Measurements from ENCODE around the gene CAP2.

CAP2 gene

GRCh38 chr6:17355404-17355774 lies 38.0 kb upstream of the CAP2 start:
- TF ChIP-seq YY1 (IDR thresholded peaks at IDR 0.05; ENCODE audit: insufficient read depth, insufficient read length): no peak
- no peak for TF ChIP-seq SUZ12 (IDR thresholded peaks at IDR 0.05; ENCODE audit: extremely low read depth, insufficient read depth, insufficient read length)
- no peak for TF ChIP-seq ZNF274 (IDR thresholded peaks at IDR 0.05; ENCODE audit: low read depth, low read length)
- no peak overlapping the region for H3K9ac ChIP-seq (ENCODE audit: insufficient read length, low read depth)
- no peaks in the 10 kb centered on the region for H3K36me3 ChIP-seq (ENCODE audit: insufficient read depth, insufficient read length, low read length)
- no peak for DNase-seq (ENCODE audit: low read depth, low spot score)
- no peaks in the 10 kb centered on the region for H3K4me1 ChIP-seq (ENCODE audit: insufficient read depth, insufficient read length)
- H3K27me3 ChIP-seq (ENCODE audit: insufficient read depth, insufficient read length): no peaks in the 10 kb centered on the region
- no peak overlapping the region for H3K4me3 ChIP-seq (ENCODE audit: insufficient read length, low read depth)
- no peaks in the 10 kb centered on the region for H3K9me3 ChIP-seq (ENCODE audit: insufficient read depth, low read length)

GRCh38 chr6:17358515-17358914 lies 34.9 kb upstream of the CAP2 start:
- no peaks in the 10 kb centered on the region for H3K27me3 ChIP-seq (ENCODE audit: insufficient read depth, insufficient read length)
- no peak for DNase-seq (ENCODE audit: low read depth, low spot score)
- H3K4me3 ChIP-seq (ENCODE audit: insufficient read length, low read depth): no peak overlapping the region
- H3K9me3 ChIP-seq (ENCODE audit: insufficient read depth, low read length): no peaks in the 10 kb centered on the region
- no peaks in the 10 kb centered on the region for H3K36me3 ChIP-seq (ENCODE audit: insufficient read depth, insufficient read length, low read length)
- TF ChIP-seq ZNF274 (IDR thresholded peaks at IDR 0.05; ENCODE audit: low read depth, low read length) (no peak), YY1 (IDR thresholded peaks at IDR 0.05; ENCODE audit: insufficient read depth, insufficient read length) (no peak), SUZ12 (IDR thresholded peaks at IDR 0.05; ENCODE audit: extremely low read depth, insufficient read depth, insufficient read length) (no peak)
- H3K9ac ChIP-seq (ENCODE audit: insufficient read length, low read depth): no peak overlapping the region
- no peaks in the 10 kb centered on the region for H3K4me1 ChIP-seq (ENCODE audit: insufficient read depth, insufficient read length)

- Histone ChIP-seq H3K4me1 (ENCODE audit: insufficient read depth, insufficient read length) (no peaks in the 10 kb centered on the region), H3K36me3 (ENCODE audit: insufficient read depth, insufficient read length, low read length) (no peaks in the 10 kb centered on the region), H3K27me3 (ENCODE audit: insufficient read depth, insufficient read length) (no peaks in the 10 kb centered on the region), H3K9ac (ENCODE audit: insufficient read length, low read depth) (no peak overlapping the region), H3K4me3 (ENCODE audit: insufficient read length, low read depth) (no peak overlapping the region), H3K9me3 (ENCODE audit: insufficient read depth, low read length) (no peaks in the 10 kb centered on the region)
- TF ChIP-seq ZNF274 (IDR thresholded peaks at IDR 0.05; ENCODE audit: low read depth, low read length): no peak
- TF ChIP-seq YY1 (IDR thresholded peaks at IDR 0.05; ENCODE audit: insufficient read depth, insufficient read length): no peak
- no peak for TF ChIP-seq SUZ12 (IDR thresholded peaks at IDR 0.05; ENCODE audit: extremely low read depth, insufficient read depth, insufficient read length)
- no peak for DNase-seq (ENCODE audit: low read depth, low spot score)
Observed at GRCh38 chr6:17360564-17360963, 32.8 kb upstream of the CAP2 start.

GRCh38 chr6:17361013-17361412 lies 32.4 kb upstream of the CAP2 start:
- Histone ChIP-seq H3K27me3 (ENCODE audit: insufficient read depth, insufficient read length) (no peaks in the 10 kb centered on the region), H3K9ac (ENCODE audit: insufficient read length, low read depth) (no peak overlapping the region), H3K4me3 (ENCODE audit: insufficient read length, low read depth) (no peak overlapping the region), H3K36me3 (ENCODE audit: insufficient read depth, insufficient read length, low read length) (no peaks in the 10 kb centered on the region), H3K9me3 (ENCODE audit: insufficient read depth, low read length) (no peaks in the 10 kb centered on the region), H3K4me1 (ENCODE audit: insufficient read depth, insufficient read length) (no peaks in the 10 kb centered on the region)
- no peak for DNase-seq (ENCODE audit: low read depth, low spot score)
- TF ChIP-seq ZNF274 (IDR thresholded peaks at IDR 0.05; ENCODE audit: low read depth, low read length) (no peak), YY1 (IDR thresholded peaks at IDR 0.05; ENCODE audit: insufficient read depth, insufficient read length) (no peak), SUZ12 (IDR thresholded peaks at IDR 0.05; ENCODE audit: extremely low read depth, insufficient read depth, insufficient read length) (no peak)

GRCh38 chr6:17365961-17366360 lies 27.4 kb upstream of the CAP2 start:
- H3K9ac ChIP-seq (ENCODE audit: insufficient read length, low read depth): no peak overlapping the region
- no peaks in the 10 kb centered on the region for H3K36me3 ChIP-seq (ENCODE audit: insufficient read depth, insufficient read length, low read length)
- H3K4me1 ChIP-seq (ENCODE audit: insufficient read depth, insufficient read length): no peaks in the 10 kb centered on the region
- H3K4me3 ChIP-seq (ENCODE audit: insufficient read length, low read depth): no peak overlapping the region
- TF ChIP-seq SUZ12 (IDR thresholded peaks at IDR 0.05; ENCODE audit: extremely low read depth, insufficient read depth, insufficient read length): no peak
- no peak for TF ChIP-seq YY1 (IDR thresholded peaks at IDR 0.05; ENCODE audit: insufficient read depth, insufficient read length)
- TF ChIP-seq ZNF274 (IDR thresholded peaks at IDR 0.05; ENCODE audit: low read depth, low read length): no peak
- no peak for DNase-seq (ENCODE audit: low read depth, low spot score)
- peaks cover 16% of the 10 kb centered on the region; the same call in 1 of the 2 replicates for H3K9me3 ChIP-seq (ENCODE audit: insufficient read depth, low read length)
- no peaks in the 10 kb centered on the region for H3K27me3 ChIP-seq (ENCODE audit: insufficient read depth, insufficient read length)

GRCh38 chr6:17367868-17368267 lies 25.5 kb upstream of the CAP2 start:
- TF ChIP-seq ZNF274 (IDR thresholded peaks at IDR 0.05; ENCODE audit: low read depth, low read length) (no peak), YY1 (IDR thresholded peaks at IDR 0.05; ENCODE audit: insufficient read depth, insufficient read length) (no peak), SUZ12 (IDR thresholded peaks at IDR 0.05; ENCODE audit: extremely low read depth, insufficient read depth, insufficient read length) (no peak)
- DNase-seq (ENCODE audit: low read depth, low spot score): no peak
- no peak overlapping the region for H3K4me3 ChIP-seq (ENCODE audit: insufficient read length, low read depth)
- H3K9me3 ChIP-seq (ENCODE audit: insufficient read depth, low read length): peaks cover 16% of the 10 kb centered on the region; the same call in 1 of the 2 replicates
- no peaks in the 10 kb centered on the region for H3K4me1 ChIP-seq (ENCODE audit: insufficient read depth, insufficient read length)
- no peaks in the 10 kb centered on the region for H3K27me3 ChIP-seq (ENCODE audit: insufficient read depth, insufficient read length)
- no peak overlapping the region for H3K9ac ChIP-seq (ENCODE audit: insufficient read length, low read depth)
- H3K36me3 ChIP-seq (ENCODE audit: insufficient read depth, insufficient read length, low read length): no peaks in the 10 kb centered on the region

- no peak for DNase-seq (ENCODE audit: low read depth, low spot score)
- H3K9me3 ChIP-seq (ENCODE audit: insufficient read depth, low read length): no peaks in the 10 kb centered on the region
- TF ChIP-seq YY1 (IDR thresholded peaks at IDR 0.05; ENCODE audit: insufficient read depth, insufficient read length) (no peak), ZNF274 (IDR thresholded peaks at IDR 0.05; ENCODE audit: low read depth, low read length) (no peak), SUZ12 (IDR thresholded peaks at IDR 0.05; ENCODE audit: extremely low read depth, insufficient read depth, insufficient read length) (no peak)
Observed at GRCh38 chr6:17381424-17382147, 11.8 kb upstream of the CAP2 start.

More at GRCh38 chr6:17381424-17382147, 11.8 kb upstream of the CAP2 start:
- Histone ChIP-seq H3K9ac (ENCODE audit: insufficient read length, low read depth) (no peak overlapping the region), H3K36me3 (ENCODE audit: insufficient read depth, insufficient read length, low read length) (no peaks in the 10 kb centered on the region), H3K27me3 (ENCODE audit: insufficient read depth, insufficient read length) (no peaks in the 10 kb centered on the region), H3K4me1 (ENCODE audit: insufficient read depth, insufficient read length) (no peaks in the 10 kb centered on the region), H3K4me3 (ENCODE audit: insufficient read length, low read depth) (no peak overlapping the region)
